Vagina (tissue), 2 donors: ENCODE data around the gene FAM120B. TPM values are rescaled to one million over a fixed set of nuclear protein-coding genes. Genes with fewer than 3 reads are reported as not detected.

Source experiments
- DNase-seq, 2 donors: peaks; one replicate each; pipeline ENCODE4 v3.0.0-alpha.2; 2017; ENCODE audit errors: extremely low spot score in 2 of 2
- H3K27ac ChIP-seq: fragments of 200-600 bp; sonication (generic); one replicate; pipeline ENCODE4 v1.5.1; 2019
- H3K27me3 ChIP-seq: fragments of 200-600 bp; sonication (generic); one replicate; pipeline ENCODE4 v1.5.1; 2019
- H3K36me3 ChIP-seq, 2 donors: fragments of 200-600 bp; sonication (generic); one replicate each; pipeline ENCODE4 v1.5.1; 2017 to 2019
- H3K4me1 ChIP-seq: fragments of 200-600 bp; sonication (generic); one replicate; pipeline ENCODE4 v1.5.1; 2019
- H3K4me3 ChIP-seq, 2 donors: fragments of 200-600 bp; sonication (generic); 1 replicate in 1 of 2; 2 replicates in 1 of 2; pipeline ENCODE4 v1.5.1; 2016 to 2019
- H3K9me3 ChIP-seq: fragments of 200-600 bp; sonication (generic); one replicate; pipeline ENCODE4 v1.5.1; 2019
- POLR2A ChIP-seq, 2 donors: fragments of 450-650 bp; IDR thresholded peaks; one replicate each; pipeline ENCODE4 v1.6.1; 2017; ENCODE audit warnings: antibody characterized with exemption in 2 of 2, mild to moderate bottlenecking in 2 of 2, moderate library complexity in 2 of 2
- POLR2AphosphoS5 ChIP-seq, 2 donors: sonication (generic); formaldehyde crosslinking; IDR thresholded peaks; one replicate each; pipeline ENCODE4 v1.9.0; 2017; ENCODE audit warnings: antibody characterized with exemption in 2 of 2, mild to moderate bottlenecking in 2 of 2, low read depth in 1 of 2; ENCODE audit not compliant: insufficient read depth in 1 of 2
- intact Hi-C: fragments of 100-400 bp; cut with DNase I; formaldehyde crosslinking; loops from one replicate; pipeline ENCODE4 v1.15.1; 2023
- total RNA-seq: library from RNA; depleted of rRNA; stranded (reverse); fragments of >200 nt; gene quantifications from one replicate; pipeline ENCODE4 v1.2.3, GENCODE V29; 2016
- TF ChIP-seq, protein P1 (sequence below), 3 experiments: fragments of 450-650 bp in 2 of 3; fragments of 200-600 bp in 1 of 3; sonication (generic) in 1 of 3; IDR thresholded peaks; one replicate each; pipeline ENCODE4 v1.5.1; 2017 to 2019; ENCODE audit warnings: antibody characterized with exemption in 3 of 3, mild to moderate bottlenecking in 2 of 3, moderate library complexity in 2 of 3

The FAM120B gene
- total RNA-seq, 1 donor from 2014 or later: 34.6 TPM

DNA sequence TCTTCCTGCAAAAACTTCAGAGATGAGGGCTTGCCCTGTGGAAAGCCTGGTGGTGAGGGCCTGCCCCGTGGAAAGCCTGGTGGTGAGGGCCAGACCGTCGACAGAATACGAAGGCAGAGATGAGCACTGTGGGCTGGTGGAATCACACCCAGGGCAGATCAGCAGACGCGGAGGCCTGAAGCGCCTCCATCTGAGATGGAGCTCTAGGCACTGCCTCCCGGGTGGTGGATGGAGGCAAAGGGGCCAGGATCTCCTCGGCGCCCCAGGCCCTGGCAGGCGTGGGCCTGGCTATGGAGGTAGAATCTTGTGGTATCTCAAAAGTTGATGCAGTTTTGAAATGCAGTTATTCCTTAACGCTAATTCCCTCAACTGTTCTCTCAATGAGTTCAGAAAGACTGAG is 141.8 kb downstream of the FAM120B start:
- TF ChIP-seq POLR2AphosphoS5 (IDR thresholded peaks at IDR 0.05; ENCODE audit: insufficient read depth in 1 of 2, low read depth in 1 of 2) (no peak), POLR2A (IDR thresholded peaks at IDR 0.05) (no peak)
- TF ChIP-seq, protein P1, sequence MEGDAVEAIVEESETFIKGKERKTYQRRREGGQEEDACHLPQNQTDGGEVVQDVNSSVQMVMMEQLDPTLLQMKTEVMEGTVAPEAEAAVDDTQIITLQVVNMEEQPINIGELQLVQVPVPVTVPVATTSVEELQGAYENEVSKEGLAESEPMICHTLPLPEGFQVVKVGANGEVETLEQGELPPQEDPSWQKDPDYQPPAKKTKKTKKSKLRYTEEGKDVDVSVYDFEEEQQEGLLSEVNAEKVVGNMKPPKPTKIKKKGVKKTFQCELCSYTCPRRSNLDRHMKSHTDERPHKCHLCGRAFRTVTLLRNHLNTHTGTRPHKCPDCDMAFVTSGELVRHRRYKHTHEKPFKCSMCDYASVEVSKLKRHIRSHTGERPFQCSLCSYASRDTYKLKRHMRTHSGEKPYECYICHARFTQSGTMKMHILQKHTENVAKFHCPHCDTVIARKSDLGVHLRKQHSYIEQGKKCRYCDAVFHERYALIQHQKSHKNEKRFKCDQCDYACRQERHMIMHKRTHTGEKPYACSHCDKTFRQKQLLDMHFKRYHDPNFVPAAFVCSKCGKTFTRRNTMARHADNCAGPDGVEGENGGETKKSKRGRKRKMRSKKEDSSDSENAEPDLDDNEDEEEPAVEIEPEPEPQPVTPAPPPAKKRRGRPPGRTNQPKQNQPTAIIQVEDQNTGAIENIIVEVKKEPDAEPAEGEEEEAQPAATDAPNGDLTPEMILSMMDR (IDR thresholded peaks at IDR 0.05): no peak
- no peaks in the 10 kb centered on the region for H3K36me3 ChIP-seq
- no peaks in the 10 kb centered on the region for H3K27me3 ChIP-seq
- H3K4me3 ChIP-seq: no peak overlapping the region
- H3K27ac ChIP-seq: no peak overlapping the region
- no peaks in the 10 kb centered on the region for H3K9me3 ChIP-seq
- intact Hi-C loops: no loop called here
- no peaks in the 10 kb centered on the region for H3K4me1 ChIP-seq
- DNase-seq: no peak

DNA sequence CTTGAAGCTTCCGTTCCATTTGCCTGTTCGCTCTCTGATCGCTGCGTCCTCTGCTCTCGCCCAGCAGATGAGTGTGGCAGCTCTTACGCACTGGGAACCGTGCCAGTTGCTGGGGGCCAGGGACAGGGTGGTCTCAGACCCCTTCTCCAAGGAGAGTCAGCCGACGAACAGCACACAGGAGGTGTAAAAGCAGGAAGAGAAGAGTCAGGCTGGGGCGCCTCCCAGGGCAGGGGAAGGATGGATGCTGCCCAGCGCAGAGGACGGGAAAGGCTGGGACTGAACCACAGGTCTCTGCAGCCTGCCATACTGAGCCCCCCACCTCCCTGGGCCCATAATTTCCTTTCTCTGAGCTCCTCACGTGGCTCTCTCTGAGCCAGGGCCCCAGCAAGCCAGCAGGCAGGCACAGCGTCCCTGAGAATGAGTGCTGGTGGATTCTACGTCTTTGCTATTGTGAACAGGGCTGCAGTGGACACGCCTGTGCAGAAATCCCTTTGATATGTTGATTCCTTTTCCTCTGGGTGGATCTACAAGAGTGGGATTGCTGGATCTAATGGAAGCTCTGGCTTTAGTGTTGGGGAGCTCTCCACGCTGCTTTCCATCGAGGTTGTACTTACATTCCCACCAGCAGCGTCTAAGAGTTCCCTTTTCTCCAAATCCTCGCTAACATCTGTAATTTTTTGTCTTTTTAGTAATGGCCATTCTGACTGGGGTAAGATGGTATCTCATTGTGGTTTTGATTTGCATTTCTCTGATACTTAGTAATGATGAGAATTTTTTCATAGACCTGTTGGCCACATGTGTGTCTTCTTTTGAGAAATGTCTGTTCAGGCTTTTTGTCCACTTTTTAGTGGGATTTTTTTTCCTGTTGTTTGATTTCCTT is 142.4 kb downstream of the FAM120B start:
- DNase-seq: no peak
- no peak for TF ChIP-seq POLR2AphosphoS5 (IDR thresholded peaks at IDR 0.05; ENCODE audit: insufficient read depth in 1 of 2, low read depth in 1 of 2)
- no peak for TF ChIP-seq POLR2A (IDR thresholded peaks at IDR 0.05)
- TF ChIP-seq, protein P1 (IDR thresholded peaks at IDR 0.05): no peak
- H3K27me3 ChIP-seq: no peaks in the 10 kb centered on the region
- no peaks in the 10 kb centered on the region for H3K4me1 ChIP-seq
- no peaks in the 10 kb centered on the region for H3K9me3 ChIP-seq
- intact Hi-C loops: no loop called here
- H3K36me3 ChIP-seq: no peaks in the 10 kb centered on the region
- no peak overlapping the region for H3K27ac ChIP-seq
- no peak overlapping the region for H3K4me3 ChIP-seq

DNA sequence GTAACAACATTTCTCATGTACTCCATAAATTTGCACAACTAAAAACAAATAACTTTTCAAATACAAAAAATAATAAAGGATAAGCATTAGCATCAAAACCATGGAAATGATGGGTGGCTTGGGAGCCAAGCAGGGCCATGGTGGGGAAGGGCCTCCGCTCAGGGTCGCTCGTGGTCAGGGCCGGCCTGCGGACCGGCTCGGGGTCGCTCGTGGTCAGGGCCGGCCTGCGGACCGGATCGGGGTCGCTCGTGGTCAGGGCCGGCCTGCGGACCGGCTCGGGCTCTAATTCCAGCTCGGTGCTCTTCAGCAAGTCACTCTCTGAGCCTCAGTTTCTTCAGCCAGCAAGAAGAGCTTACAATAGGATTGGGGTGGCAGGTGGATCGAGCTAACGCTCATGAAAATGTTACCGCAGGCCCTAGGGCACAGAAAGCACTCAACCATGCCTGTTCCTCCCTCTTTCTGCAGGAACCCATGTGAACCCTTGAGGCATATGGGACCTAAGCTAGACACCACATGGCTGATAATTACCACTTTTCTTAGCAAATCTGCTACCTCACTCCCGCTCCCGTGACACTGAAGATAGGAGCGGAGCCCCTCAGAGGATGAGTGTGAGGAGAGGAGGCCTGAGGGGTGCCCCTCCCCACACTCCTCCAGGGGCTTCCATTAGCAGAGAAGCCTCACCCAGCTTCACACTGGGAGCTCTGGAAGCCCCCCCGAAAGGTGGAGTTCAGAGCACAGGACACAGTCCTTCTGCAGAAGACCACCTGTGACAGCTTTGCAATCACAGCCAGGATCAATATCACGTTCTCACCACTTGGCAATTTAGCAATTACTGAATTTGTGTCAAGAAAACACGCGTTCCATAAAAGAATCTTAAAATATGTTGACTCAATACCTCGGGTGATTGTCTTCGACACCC is 143.5 kb downstream of the FAM120B start:
- no peaks in the 10 kb centered on the region for H3K36me3 ChIP-seq
- TF ChIP-seq, protein P1 (IDR thresholded peaks at IDR 0.05): no peak
- TF ChIP-seq POLR2AphosphoS5 (IDR thresholded peaks at IDR 0.05; ENCODE audit: insufficient read depth in 1 of 2, low read depth in 1 of 2) (no peak), POLR2A (IDR thresholded peaks at IDR 0.05) (no peak)
- no peaks in the 10 kb centered on the region for H3K9me3 ChIP-seq
- H3K4me3 ChIP-seq: no peak overlapping the region
- intact Hi-C loops: no loop called here
- no peaks in the 10 kb centered on the region for H3K4me1 ChIP-seq
- no peak for DNase-seq
- H3K27ac ChIP-seq: no peak overlapping the region
- no peaks in the 10 kb centered on the region for H3K27me3 ChIP-seq

DNA sequence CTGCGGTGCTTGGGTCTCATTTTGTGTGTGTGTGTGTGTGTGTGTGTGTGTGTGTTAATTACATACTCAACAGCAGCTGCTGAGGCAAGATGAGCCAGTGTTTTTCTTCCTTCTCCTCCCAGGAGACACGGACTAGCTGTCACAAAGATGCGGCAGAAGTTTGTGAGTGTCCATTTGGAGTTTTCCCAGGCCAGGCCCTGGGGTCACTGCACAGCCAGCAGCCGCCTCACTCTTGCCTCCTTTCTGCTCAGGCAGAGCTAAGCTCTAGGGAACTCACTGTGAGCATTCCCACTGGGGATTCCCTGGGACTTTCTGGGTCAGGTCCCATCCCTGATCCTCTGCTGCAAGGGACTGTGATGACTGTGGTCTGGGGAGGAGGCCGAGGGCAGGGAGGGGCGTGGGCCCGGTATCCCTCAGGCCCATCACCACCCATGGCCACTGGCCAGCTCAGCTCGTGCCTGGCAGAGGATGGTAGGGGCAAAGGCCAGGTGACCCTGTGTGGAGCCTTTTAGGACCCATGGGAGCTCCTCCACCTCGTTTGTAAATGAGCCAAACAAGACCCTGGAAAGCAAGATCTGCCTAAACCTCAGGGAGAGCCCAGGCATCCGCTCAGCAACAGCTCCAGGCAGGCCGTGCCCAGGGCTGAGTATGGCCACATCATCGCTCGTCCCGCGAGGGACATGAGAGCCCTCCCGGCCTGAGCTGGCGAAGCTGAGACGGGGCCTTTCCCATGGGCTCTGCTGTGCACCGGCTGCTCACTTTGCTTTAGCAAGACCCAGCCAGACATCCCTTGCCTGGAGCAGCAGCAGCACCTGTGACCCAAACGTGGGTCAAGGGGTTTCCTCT is 144.6 kb downstream of the FAM120B start:
- Histone ChIP-seq H3K27ac (no peak overlapping the region), H3K27me3 (no peaks in the 10 kb centered on the region), H3K9me3 (no peaks in the 10 kb centered on the region), H3K4me3 (no peak overlapping the region), H3K4me1 (no peaks in the 10 kb centered on the region), H3K36me3 (no peaks in the 10 kb centered on the region)
- TF ChIP-seq POLR2A (IDR thresholded peaks at IDR 0.05): no peak
- TF ChIP-seq, protein P1 (IDR thresholded peaks at IDR 0.05): no peak
- TF ChIP-seq POLR2AphosphoS5 (IDR thresholded peaks at IDR 0.05; ENCODE audit: insufficient read depth in 1 of 2, low read depth in 1 of 2): no peak
- no peak for DNase-seq
- intact Hi-C loops: no loop called here
